SKM-1 (cell line): ENCODE results near the gene PGPEP1.

Experiments used
- DNase-seq: peaks from one replicate; lab custom pipeline; 2025; ENCODE audit not compliant: unreplicated experiment; lab: John Stamatoyannopoulos, UW

The PGPEP1 gene

GRCh38 chr19:18417250-18418028, 77.0 kb downstream of the PGPEP1 start:
- peak; percentile 44 for DNase-seq

- no peak for DNase-seq
These were observed 77.7 kb downstream of the PGPEP1 start for GRCh38 chr19:18418029-18418482.

GRCh38 chr19:18418483-18419194, 78.2 kb downstream of the PGPEP1 start:
- DNase-seq: no peak

- DNase-seq: peak; percentile 55
These were observed 78.8 kb downstream of the PGPEP1 start, which contains the start of gene SSBP4 for GRCh38 chr19:18419195-18419698. Gene SSBP4 (plus strand): TSS chr19:18419398. CDS start chr19:18419649, 251 bp downstream.
